Vagina (tissue), 2 donors: ENCODE data around the gene PGBD4.

ENCODE experiments used
- CTCF ChIP-seq, 3 experiments: fragments of 450-650 bp in 2 of 3; fragments of 200-600 bp in 1 of 3; sonication (generic) in 1 of 3; IDR thresholded peaks; one replicate each; pipeline ENCODE4 v1.5.1; 2017 to 2019; ENCODE audit warnings: antibody characterized with exemption in 3 of 3, mild to moderate bottlenecking in 2 of 3, moderate library complexity in 2 of 3
- POLR2A ChIP-seq, 2 donors: fragments of 450-650 bp; IDR thresholded peaks; one replicate each; pipeline ENCODE4 v1.6.1; 2017; ENCODE audit warnings: antibody characterized with exemption in 2 of 2, mild to moderate bottlenecking in 2 of 2, moderate library complexity in 2 of 2

DNA sequence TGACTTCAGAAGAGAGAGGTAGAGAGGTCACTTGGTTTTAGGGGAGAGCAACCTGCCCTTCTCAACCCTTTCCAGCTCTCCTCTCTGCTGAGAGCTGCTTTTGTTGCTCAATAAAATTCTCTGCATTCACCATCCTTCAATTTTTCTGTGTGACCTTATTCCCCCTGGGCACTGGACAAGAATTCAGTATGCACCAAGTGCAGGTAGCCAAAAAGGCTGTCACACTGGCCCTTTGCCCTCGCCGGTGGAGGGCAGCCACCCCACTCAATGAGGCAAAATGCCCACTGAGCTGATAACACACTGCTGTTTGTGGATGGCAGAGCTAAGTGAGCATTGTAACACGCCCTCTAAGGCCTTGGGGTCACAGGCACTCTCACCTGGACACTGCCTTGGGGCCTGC is 12.9 kb downstream of the PGBD4 start:
- TF ChIP-seq CTCF (IDR thresholded peaks at IDR 0.05) (no peak), POLR2A (IDR thresholded peaks at IDR 0.05) (no peak)
